GM23338 (cell line): ENCODE results near the gene TELO2. TPM values are rescaled to one million over a fixed set of nuclear protein-coding genes. Genes with fewer than 3 reads are reported as not detected.
A peak's percentile ranks its signal among the peaks of the same experiment; 100 is the strongest.

Source experiments
- ATAC-seq: fragments of 200-7000 bp; cut with Tn5 transposase; 3 replicates; pipeline ENCODE4 v1.9.1; 2020
- DNase-seq: peaks from one replicate; pipeline ENCODE4 v3.0.0-alpha.2; 2015; ENCODE audit warnings: low spot score
- H2AFZ ChIP-seq: fragments of 200-600 bp; sonication (generic); 2 replicates; pipeline ENCODE4 v1.8.0; 2016; ENCODE audit warnings: antibody characterized with exemption, mild to moderate bottlenecking, moderate library complexity
- H3F3A ChIP-seq: fragments of 200-600 bp; sonication (generic); replicated peaks from 2 replicates; pipeline ENCODE4 v1.8.0; 2017; ENCODE audit warnings: antibody characterized with exemption, mixed run types, low read depth
- H3K27ac ChIP-seq: fragments of 200-600 bp; sonication (generic); 2 replicates; pipeline ENCODE4 v1.6.1; 2016; ENCODE audit warnings: low read depth
- H3K27me3 ChIP-seq: fragments of 200-600 bp; sonication (generic); 2 replicates; pipeline ENCODE4 v1.8.0; 2016; ENCODE audit warnings: mild to moderate bottlenecking, mixed run types, moderate library complexity; ENCODE audit not compliant: insufficient read depth
- H3K36me3 ChIP-seq: fragments of 200-600 bp; sonication (generic); 2 replicates; pipeline ENCODE4 v1.8.0; 2016; ENCODE audit warnings: mild to moderate bottlenecking; ENCODE audit not compliant: insufficient read depth
- H3K4me1 ChIP-seq: fragments of 200-600 bp; sonication (generic); 2 replicates; pipeline ENCODE4 v1.8.0; 2016; ENCODE audit warnings: mild to moderate bottlenecking, moderate library complexity; ENCODE audit not compliant: insufficient read depth
- H3K4me2 ChIP-seq: fragments of 200-600 bp; sonication (generic); 2 replicates; pipeline ENCODE4 v1.7.1; 2017; ENCODE audit warnings: mixed run types
- H3K4me3 ChIP-seq: fragments of 200-600 bp; sonication (generic); 2 replicates; pipeline ENCODE4 v1.6.1; 2016; ENCODE audit warnings: mixed run types
- H3K79me2 ChIP-seq: fragments of 200-600 bp; sonication (generic); replicated peaks from 2 replicates; pipeline ENCODE4 v1.8.0; 2017; ENCODE audit warnings: mild to moderate bottlenecking; ENCODE audit not compliant: insufficient read depth
- H3K9me2 ChIP-seq: fragments of 200-600 bp; sonication (generic); 2 replicates; pipeline ENCODE4 v1.8.0; 2017; ENCODE audit not compliant: insufficient read depth
- H4K20me1 ChIP-seq: fragments of 200-600 bp; sonication (generic); replicated peaks from 2 replicates; pipeline ENCODE4 v1.8.0; 2017; ENCODE audit warnings: mild to moderate bottlenecking; ENCODE audit not compliant: insufficient read depth
- H3K27ac Mint-ChIP-seq: 2 replicates; pipeline ENCODE4 v1.8.0; 2020; ENCODE audit warnings: inconsistent platforms, mild to moderate bottlenecking, moderate library complexity, mixed read lengths
- H3K27me3 Mint-ChIP-seq: 3 replicates; pipeline ENCODE4 v1.8.0; 2022; ENCODE audit warnings: low read depth, mild to moderate bottlenecking, moderate library complexity, mixed read lengths, inconsistent platforms; ENCODE audit not compliant: insufficient read depth, poor library complexity
- H3K36me3 Mint-ChIP-seq: 3 replicates; pipeline ENCODE4 v1.8.0; 2021; ENCODE audit warnings: low read depth, mild to moderate bottlenecking, inconsistent platforms, moderate library complexity, mixed read lengths
- H3K4me1 Mint-ChIP-seq: 3 replicates; pipeline ENCODE4 v1.8.0; 2020; ENCODE audit warnings: mild to moderate bottlenecking, inconsistent platforms, mixed read lengths
- H3K4me3 Mint-ChIP-seq: 3 replicates; pipeline ENCODE4 v1.8.0; 2021; ENCODE audit warnings: moderate library complexity, mild to moderate bottlenecking, inconsistent platforms, mixed read lengths
- H3K9me3 Mint-ChIP-seq: 3 replicates; pipeline ENCODE4 v1.8.0; 2020; ENCODE audit warnings: moderate library complexity, mild to moderate bottlenecking, inconsistent platforms, mixed read lengths
- CTCF ChIP-seq, 2 experiments: fragments of 200-600 bp in 1 of 2; sonication (generic) in 1 of 2; conservative IDR thresholded peaks; 2 replicates each; pipeline versions ENCODE4 v1.5.1 to v1.6.1; 2016 to 2017; ENCODE audit warnings: antibody characterized with exemption in 2 of 2, low read depth in 2 of 2, mild to moderate bottlenecking in 2 of 2, moderate library complexity in 1 of 2
- ETS1 ChIP-seq: IDR thresholded peaks from 2 replicates; pipeline ENCODE4 v1.6.1; 2016; ENCODE audit warnings: antibody characterized with exemption
- EZH2phosphoT487 ChIP-seq: fragments of 200-600 bp; sonication (generic); IDR thresholded peaks from one replicate; pipeline ENCODE4 v1.8.1; 2018; ENCODE audit warnings: antibody characterized with exemption; ENCODE audit not compliant: unreplicated experiment
- JUNB ChIP-seq: IDR thresholded peaks from one replicate; pipeline ENCODE4 v1.6.1; 2016; ENCODE audit warnings: antibody characterized with exemption; ENCODE audit not compliant: unreplicated experiment
- NANOG ChIP-seq: IDR thresholded peaks from 2 replicates; pipeline ENCODE4 v1.6.1; 2016; ENCODE audit warnings: antibody characterized with exemption, borderline replicate concordance
- POLR2AphosphoS5 ChIP-seq: IDR thresholded peaks from 2 replicates; pipeline ENCODE4 v1.6.1; 2016; ENCODE audit warnings: antibody characterized with exemption, low read depth
- REST ChIP-seq: IDR thresholded peaks from one replicate; pipeline ENCODE4 v1.6.1; 2018; ENCODE audit warnings: antibody characterized with exemption; ENCODE audit not compliant: unreplicated experiment
- STAT1 ChIP-seq: IDR thresholded peaks from one replicate; pipeline ENCODE4 v1.6.1; 2016; ENCODE audit warnings: antibody characterized with exemption; ENCODE audit not compliant: unreplicated experiment
- ZNF114 ChIP-seq: fragments of 250-450 bp; sonication (Bioruptor Pico); IDR thresholded peaks from 2 replicates; pipeline ENCODE4 v1.5.0; 2020; ENCODE audit warnings: mild to moderate bottlenecking, moderate library complexity
- ZNF331 ChIP-seq: fragments of 250-450 bp; sonication (Bioruptor Pico); IDR thresholded peaks from 2 replicates; pipeline ENCODE4 v1.5.0; 2020; ENCODE audit warnings: low read depth, mild to moderate bottlenecking, moderate library complexity
- ZNF462 ChIP-seq: fragments of 250-450 bp; sonication (Bioruptor Pico); IDR thresholded peaks from 2 replicates; pipeline ENCODE4 v1.5.0; 2020; ENCODE audit warnings: mild to moderate bottlenecking, moderate library complexity
- polyA plus RNA-seq: library from polyadenylated mRNA; unstranded; fragments of >200 nt; fragmentation: Nextera tagmentation; extraction: Ambion mirVana; gene quantifications from 2 replicates; pipeline ENCODE4 v1.2.1, GENCODE V29; 2016
- total RNA-seq: library from RNA; depleted of rRNA; stranded (reverse); fragments of >200 nt; shearing (Covaris generic); gene quantifications from 2 replicates; pipeline ENCODE4 v1.2.3, GENCODE V29; 2014

TELO2 gene
- total and polyA plus RNA-seq, 2 experiments from 2014 or later, result 45.4 to 76.0 TPM

- peaks cover 9% of the 10 kb centered on the region for H3K27me3 Mint-ChIP-seq
- DNase-seq (no peak), ATAC-seq (no peak)
- Histone ChIP-seq H2AFZ (no peak overlapping the region), H3K27ac (no peak overlapping the region), H3K27me3 (no peaks in the 10 kb centered on the region), H3K4me2 (no peak overlapping the region), H3K4me1 (0 out of 2 replicates have a peak, but pooled peaks cover 4% of the 10 kb centered on the region), H4K20me1 (no peaks in the 10 kb centered on the region), H3K79me2 (peaks cover 3% of the 10 kb centered on the region; the same call in 1 of the 2 replicates), H3K4me3 (no peak overlapping the region), H3K36me3 (peaks cover 6% of the 10 kb centered on the region), H3F3A (0 out of 2 replicates have a peak, but pooled peaks cover 6% of the 10 kb centered on the region), H3K9me2 (no peaks in the 10 kb centered on the region)
- peaks cover 30% of the 10 kb centered on the region for H3K36me3 Mint-ChIP-seq
- no peak overlapping the region for H3K27ac Mint-ChIP-seq
- no peaks in the 10 kb centered on the region for H3K9me3 Mint-ChIP-seq
- peaks cover 6% of the 10 kb centered on the region; the same call in 2 of the 3 replicates for H3K4me1 Mint-ChIP-seq
- TF ChIP-seq NANOG, result no peak
- TF ChIP-seq REST, result no peak
- no peak for TF ChIP-seq STAT1
- TF ChIP-seq JUNB, result no peak
- no peak for TF ChIP-seq CTCF (conservative IDR thresholded peaks at IDR 0.05; ENCODE audit: low read depth in 2 of 2)
- no peak for TF ChIP-seq ZNF462 (CRISPR knock-in tag)
- TF ChIP-seq ZNF114 (CRISPR knock-in tag), result no peak
- no peak for TF ChIP-seq ZNF331 (CRISPR knock-in tag)
- TF ChIP-seq EZH2phosphoT487, result no peak
- no peak for TF ChIP-seq POLR2AphosphoS5
- no peak for TF ChIP-seq ETS1
- peak overlapping the region; percentile 27; the same call in 1 of the 3 replicates for H3K4me3 Mint-ChIP-seq
Measured at GRCh38 chr16:1495211-1495888, 2.2 kb downstream of the TELO2 start.
